DLD1 (cell line): ENCODE measurements around the gene CAP2.

ENCODE experiments used
- in situ Hi-C: cut with HindIII; loops from 2 replicates; pipeline ENCODE4 v1.10.0; 2017; ENCODE audit warnings: low sequenced_read_pairs

The CAP2 gene

DNA sequence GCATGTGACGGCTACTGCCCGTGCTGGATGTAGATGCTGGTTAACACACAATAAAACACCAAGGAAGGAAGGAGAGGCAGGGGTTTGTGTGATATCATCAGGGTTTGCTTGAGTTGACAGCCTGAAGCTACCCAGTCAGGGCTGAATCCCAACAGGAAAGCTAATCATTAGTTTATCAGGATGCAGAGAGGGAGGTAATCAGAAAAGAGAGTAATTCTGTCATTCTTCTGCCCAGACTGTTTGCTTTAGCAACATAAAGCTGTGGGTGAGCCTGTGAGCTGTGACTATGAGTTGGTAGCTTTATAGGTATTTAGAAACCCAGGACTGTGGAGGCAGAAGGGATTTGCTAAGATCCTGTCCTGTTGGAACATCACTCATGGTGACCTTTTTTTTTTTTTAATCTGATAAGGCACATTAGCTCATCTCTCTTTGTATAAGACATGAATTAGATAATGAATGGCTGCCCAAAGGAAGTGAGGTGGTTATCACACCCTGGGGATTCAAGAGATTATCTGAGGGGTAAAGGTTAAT is 79.3 kb downstream of the CAP2 start:
- in situ Hi-C loops = no loop called here

DNA sequence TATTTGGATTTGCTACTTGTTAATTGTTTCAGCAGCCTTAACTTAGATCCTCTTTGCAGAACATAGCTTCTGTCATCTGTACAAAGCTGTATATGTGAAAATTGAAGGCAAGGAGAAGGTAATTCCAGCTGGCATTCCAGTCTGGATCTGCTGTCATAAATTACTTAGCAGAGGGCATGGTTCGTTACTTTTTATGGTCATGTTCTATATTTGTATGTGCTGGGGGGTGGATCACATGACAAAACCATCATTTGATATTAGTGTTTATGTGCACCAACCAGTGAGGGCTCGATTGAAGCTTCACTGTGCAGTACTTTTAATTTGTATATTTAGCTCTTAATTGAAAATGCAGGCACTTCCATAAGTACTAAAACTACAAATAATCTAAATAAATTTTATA is 80.2 kb downstream of the CAP2 start:
- in situ Hi-C loops = no loop called here

DNA sequence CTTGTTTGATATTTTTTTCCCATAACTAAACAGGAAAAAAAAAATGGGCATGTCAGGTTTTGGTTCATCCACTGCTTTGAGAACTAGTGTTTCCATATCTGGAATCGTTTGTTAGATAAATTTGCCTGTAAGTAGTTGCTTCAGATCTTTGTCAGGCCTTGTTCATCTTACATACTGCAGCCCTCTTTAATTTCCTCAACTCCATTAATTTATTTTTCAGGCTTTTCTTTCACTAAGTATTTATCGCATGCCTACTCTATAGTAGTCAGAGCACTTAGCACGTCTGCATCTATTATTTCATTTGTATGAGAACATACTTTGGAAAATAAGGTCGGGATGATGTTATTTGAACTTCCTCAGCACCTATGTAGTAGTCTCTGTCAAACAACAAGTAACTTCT is 80.9 kb downstream of the CAP2 start:
- in situ Hi-C loops = no loop called here

DNA sequence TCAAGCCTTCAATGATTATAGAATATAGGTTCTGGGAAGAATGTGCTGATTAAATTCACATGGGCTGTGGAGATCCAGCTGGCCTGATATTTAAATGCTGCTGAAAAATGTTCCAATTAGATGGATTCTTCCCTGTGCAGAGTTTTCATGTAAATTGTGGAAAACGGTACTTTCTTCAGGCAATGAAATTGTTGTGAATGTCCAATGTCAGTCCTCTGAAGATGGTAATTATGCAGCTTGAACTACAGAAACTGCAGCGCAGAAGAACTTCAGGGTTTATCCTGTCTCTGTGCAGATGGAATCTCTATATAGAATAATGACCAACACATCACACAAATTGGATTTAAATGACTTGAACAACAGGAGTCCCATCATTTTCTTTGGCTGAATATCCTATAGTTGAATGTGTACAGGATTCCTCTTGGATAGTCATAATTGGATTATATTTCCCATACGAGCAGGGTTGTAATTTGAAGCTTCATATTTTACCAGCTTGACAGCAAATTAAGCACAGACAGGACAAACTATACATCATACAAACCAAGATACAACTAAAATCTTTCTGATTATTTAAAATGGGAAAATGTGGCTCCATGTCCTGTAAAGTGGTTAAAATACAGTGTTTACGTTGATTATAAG is 82.3 kb downstream of the CAP2 start:
- in situ Hi-C loops = no loop called here

DNA sequence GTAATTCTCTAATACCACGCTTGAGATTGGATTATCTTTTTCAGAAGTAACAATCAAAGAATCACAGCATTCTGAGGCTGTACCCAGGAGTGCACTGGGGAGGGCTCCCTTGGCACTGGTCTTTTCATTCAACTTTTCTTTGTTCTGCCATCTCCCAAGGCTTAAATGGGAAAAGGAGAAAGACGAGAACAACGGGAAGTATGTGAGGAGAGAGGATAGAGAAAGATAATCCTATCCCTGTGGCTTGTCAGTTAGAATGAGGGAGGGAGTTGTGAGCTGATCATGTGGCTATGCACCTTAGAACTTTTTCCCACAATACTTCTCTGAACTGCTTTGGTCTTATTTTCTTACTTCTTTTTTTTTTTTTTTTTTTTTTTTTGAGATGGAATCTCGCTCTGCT is 83.1 kb downstream of the CAP2 start:
- in situ Hi-C loops = no loop called here

DNA sequence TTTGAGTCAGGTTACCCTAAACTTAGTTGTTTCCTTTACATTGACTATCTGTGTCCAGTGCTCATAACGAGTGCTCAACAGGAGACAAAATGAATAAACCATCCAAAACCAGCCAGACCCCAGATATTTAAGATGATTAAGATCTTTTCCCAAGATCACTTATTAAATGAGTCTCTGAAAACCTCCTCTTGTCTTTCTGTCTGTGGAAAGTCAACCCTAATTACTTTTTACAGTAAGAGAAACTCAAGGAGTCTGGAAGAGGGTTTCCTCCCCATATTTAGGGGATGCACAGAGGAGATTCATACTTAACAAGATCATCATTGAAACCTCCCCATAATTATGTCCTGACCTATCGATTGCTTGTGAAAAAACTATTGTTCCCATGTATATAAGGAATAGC is 84.0 kb downstream of the CAP2 start:
- in situ Hi-C loops = no loop called here

DNA sequence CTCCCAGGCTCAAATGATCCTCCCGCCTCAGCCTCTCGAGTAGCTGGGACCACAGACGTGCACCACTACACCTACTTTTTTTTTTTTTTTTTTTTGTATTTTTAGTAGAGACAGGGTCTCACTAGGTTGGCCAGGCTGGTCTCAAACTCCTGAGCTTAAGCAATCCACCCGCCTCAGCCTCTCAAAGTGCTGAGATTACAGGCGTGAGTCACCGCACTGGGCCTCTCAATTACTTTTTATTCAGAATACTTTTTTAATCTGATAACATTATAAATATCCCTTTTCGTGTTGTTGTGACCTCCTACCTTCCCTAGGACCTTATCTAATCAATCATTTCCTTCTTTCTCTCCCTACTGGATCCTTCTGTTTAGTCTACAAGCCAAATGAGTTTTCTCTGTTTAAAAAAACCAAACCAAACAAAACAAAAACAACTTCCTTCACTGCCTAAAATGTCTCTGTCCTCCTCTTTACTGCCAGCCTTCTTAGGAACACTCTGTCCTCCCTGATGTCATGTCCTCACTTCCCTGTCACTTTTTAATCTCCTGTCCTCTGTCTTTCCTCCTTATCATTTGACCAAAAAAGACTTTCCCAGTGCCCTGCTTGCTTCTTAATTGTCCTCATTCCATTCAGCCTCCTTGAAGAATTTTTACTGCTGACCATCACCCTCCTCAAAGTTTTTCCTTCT is 85.0 kb downstream of the CAP2 start:
- in situ Hi-C loops = no loop called here

DNA sequence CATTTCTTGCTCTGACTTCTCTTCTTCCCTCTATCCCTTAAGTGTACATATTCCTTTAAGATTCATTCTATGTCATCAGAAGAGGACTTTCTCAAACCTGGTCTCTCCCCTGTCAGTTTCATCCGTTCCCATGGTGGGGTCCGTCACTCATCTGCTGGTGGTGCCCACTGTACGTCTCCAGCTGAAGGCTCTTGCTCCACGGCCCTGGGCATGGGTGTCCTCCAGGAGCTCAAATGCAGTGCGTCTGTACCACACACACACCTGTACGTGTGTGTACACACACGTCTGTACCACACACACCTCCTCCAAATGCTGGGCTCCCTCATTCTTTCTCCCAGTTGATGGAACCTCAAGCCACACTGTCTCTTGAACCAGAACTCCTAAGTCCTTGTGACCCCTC is 85.6 kb downstream of the CAP2 start:
- in situ Hi-C loops = no loop called here

DNA sequence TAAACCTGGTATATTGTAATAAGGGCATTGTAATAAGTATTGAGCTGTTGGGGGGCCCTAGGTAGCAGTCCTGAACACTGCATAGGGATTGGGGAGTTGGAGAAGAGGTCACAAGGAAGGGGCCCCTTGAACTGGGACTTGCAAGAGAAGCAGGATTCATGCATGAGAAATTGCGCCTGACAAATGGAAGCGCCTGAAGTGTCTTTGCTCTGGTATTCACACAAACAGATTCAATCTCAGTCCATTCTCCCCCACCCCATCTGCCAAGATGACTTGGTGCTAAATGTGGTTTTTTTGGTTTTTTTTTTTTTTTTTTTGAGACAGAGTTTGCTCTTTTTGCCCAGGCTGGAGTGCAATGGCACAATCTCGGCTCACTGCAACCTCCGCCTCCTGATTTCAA is 87.1 kb downstream of the CAP2 start:
- in situ Hi-C loops = no loop called here

DNA sequence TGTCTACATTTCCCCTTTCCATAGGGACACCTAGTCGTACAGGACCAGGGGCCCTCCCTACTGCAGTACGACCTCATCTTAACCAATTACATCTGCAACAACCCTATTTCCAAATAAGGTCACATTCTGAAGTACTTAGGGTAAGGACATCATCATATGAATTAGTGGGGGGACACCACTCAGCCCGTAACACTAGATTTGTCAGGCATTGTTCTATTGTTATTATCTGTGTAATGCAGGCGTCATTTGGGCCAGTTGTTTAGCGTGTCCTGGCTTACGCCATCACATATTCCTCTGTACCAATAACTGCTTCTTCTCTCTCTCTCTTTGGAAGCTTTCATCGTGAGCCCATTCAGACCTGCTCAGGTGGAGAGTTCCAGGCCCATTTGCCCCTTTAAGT is 89.3 kb downstream of the CAP2 start:
- in situ Hi-C loops = no loop called here

DNA sequence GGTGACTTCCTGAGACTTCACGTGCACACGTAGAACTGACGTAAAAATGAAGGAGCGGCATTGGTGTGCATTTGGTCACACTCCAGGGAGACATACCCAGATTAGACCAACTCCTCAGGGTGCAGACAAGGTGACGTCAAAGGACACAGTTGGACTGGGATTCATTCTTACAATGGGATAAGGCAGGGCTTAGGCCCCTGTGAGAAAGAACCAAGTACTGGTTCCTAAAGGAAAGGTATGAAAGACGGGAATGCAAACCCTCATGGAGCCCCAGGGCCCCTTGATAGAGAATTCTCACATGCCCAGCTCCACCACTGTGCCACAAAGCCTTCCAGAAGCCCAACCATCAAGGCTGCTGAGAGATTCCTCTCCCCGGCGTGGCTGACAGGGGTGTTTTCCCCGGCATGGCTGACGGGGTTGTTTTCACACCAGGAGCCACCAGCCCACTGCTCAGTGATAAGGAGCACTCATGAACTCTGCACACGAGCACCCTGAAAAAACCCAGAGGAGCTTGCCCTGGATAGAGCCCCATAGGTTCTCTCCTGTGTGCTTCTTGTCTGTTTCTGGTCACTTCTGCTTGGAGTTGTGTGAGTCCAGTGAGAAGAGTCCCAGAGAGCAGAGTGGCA is 90.1 kb downstream of the CAP2 start:
- in situ Hi-C loops = no loop called here

DNA sequence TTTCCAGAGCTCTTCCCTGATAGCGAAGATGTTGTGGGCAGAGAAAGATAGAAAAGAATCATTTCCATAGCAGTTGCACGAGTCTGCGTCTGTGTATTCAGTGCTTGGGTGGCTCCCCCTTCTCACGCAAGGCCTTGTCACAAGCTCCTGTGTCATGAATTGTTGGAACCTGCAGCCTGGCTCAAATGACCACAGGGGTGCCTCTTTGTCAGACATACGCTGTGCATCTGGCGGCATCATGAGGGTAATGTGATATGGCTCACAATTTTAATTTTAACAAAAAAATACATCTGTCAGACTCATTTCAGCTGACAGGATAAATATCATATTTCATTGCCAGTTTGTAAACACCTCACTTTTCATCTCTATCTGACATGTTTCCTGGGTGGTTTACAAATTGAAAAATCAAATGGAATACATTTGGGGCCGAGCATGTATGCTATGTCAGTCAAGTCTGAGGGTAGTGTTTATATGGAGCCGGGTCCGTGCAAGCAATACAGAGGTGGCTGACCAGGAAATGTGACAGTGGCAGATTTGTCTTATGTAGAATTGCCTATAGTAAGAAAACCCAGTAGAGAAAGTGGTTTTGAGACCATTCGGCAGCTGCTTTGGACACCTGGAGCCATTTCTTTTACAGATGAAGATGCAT is 90.9 kb downstream of the CAP2 start:
- in situ Hi-C loops = no loop called here

DNA sequence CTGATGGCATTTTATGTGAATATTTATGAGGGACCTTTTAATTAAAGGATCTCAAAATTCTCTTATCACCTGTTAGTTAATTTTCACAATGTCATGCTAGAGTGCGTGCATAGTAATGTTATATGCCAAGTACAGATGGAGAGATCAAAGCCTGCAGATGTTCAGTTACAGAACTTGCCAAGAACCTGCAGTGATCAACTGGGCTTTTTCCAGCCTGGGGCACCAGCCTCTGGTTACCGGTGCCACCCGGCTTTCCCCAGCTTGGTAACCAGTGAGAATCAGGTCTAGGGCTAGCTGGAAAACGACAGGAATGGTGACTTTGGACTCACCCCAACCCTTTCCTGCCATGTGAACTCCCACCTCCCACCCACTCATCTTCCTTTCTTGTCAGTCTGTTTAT is 91.8 kb downstream of the CAP2 start:
- in situ Hi-C loops = no loop called here

DNA sequence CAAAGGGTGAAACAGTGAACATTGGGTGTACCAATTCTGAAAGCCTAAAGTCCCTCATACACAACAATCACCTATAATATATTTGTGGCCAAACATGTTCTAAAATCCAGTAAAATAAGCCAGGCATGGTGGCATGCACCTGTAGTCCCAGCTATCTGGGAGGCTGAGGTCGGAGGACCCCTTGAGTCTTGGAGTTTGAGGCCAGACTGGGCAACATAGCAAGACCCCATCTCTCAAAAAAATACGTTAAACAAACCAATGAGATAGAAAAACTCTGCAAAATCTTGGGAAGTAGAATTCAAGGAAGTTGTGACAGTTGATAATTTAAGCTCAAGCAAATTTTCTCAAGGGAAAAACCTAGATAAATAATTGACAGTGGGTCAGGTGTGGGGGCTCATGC is 92.6 kb downstream of the CAP2 start:
- in situ Hi-C loops = no loop called here

DNA sequence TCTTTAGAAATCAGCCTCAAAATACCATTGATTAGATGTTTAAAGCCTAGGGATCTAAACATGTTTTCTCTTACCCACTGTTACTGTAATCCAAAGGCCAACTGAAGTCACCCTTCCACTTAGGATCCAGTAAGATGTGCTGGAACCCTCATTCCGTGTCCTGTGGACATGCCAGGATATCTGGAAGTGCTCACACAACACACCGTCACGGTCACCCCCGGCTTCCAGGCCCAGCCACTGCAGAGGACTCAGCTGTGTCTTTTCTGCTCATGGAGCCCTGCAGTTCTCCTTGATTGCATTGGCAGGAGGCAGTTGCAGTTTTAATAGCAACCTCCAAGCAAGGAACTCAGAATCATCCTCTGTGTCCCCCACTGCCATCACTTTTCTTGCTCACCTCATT is 93.3 kb downstream of the CAP2 start:
- in situ Hi-C loops = no loop called here

DNA sequence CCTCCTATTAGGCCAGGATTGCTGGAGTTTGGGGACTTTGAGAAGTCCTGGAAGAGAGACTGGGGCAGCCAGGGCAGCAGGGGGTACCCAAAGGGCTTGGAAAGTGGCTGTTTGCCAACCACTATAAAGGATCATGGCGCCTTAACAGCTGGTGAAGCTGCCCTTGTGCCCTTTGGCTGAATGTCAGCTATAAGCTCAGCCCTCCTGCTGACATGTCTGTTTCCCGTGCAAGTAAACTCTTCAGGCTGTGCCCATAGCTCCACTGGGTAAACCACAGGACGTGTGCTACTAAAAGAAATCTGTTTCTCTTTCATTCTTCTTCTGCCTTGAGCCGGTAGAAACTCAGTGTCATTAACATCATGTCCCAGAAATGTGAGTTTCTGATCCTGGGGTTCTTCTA is 97.3 kb downstream of the CAP2 start:
- in situ Hi-C loops = no loop called here

DNA sequence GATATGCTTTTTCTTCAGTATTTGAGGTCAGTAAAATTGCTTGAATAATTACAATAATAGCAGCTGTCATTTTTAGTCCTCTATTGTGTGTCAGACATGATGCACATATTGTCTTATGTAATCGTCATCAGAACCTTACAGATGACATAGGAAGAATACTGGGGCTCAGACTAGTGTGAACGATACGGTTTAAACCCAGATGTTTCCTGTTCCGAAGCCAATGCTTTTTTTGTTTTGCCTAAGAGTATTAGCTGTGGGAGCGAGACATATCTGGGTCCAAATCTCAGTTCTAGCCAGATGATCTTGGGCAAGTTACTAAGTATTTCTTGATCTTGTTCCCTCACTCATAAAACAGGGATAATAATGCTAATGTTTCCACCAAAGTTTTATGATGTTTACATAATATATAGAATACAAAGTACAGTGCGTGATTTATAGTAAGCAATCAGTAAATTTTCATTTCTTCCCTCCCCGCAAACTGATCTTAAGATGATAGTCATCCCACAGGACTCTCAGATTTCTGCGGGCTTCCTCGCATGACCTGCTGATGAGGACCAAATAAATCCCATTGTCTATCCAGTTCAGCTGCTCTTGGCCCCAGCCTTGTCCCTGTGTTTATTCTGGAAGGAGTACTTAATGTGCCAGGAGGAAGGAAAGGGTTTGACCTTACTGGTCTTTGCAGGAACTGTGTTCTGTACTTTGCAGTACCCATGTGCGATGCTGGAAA is 98.2 kb downstream of the CAP2 start:
- in situ Hi-C loops = no loop called here

DNA sequence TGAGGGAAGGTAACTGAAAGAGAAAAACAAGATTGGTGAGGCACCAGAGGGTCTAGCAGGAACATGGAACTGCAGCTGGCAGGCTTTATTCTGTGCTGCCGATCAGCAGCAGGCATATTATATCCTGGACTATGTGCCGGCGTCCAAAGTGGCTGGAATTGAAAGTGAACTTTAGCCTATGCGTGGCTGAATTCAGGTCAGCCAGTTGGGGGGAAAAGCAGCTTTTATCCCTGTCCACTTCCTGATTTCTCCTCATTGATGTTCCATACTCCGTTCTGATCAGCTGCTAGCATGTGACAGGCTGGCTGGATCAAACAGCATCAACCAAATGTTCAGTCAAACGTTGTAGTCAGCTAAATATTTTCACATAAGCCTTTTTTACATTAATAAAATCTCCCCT is 99.0 kb downstream of the CAP2 start:
- in situ Hi-C loops = no loop called here

DNA sequence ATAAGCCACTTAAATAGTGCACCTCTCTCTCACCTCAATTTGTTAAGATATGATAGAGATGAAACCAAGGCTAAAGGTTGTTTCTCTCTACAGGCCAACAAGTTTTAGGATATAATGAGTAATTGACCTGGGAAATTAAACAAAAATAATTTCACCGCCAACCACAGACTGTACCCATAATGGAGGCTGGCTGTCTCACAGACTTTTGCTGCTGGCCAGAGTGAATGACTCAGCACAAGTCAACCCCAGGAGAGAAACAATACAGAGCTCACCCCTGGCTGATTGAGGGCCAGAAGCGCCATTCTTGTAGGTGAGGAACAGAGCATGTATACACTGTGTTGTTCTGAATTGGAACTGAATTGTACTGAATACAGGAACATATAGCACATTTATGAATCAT is 99.9 kb downstream of the CAP2 start:
- in situ Hi-C loops = no loop called here

DNA sequence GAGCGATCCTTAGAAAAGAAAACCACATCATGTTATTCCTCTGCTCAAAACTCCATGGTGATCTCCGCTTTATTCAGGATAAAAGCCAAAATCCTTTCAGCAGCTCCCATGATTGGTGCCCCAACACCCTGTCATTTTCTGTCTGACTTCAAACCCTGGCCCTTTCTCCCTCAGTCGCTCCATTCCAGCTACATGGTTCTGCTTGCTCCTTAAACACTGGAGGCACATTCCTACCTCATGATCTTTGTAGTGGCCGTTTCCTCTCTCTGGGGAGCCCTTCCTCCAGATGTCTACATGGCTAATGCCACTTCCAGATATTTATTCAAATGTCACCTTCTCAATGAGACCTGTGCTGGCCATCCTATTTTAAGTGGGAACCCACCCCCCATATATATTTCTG is 100.8 kb downstream of the CAP2 start:
- in situ Hi-C loops = no loop called here

DNA sequence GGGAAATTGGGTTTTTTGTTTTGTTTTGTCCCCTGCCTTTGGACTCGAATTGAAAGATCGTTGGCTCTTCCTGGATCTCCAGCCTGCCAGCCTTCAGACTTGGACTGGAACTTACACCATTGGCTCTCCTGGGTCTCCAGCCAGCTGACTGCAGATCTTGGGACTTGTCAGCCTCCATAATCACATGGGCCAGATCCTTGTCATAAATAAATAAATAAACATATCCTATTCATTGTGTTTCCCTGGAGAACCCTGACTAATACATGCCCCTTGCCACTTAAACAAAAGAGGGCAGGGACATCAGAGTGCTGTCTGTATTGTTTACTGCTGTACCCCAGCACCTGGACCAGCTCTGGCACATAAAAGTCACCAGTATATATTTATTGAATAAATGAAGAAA is 101.5 kb downstream of the CAP2 start:
- in situ Hi-C loops = no loop called here
